BLaER1 treated with 17β-estradiol and CSF1 and Interleukin-3, amounts not matched to agents 10 nM and 100 nM (cell line): ENCODE data around the gene TTYH3.

Experiments used
- H3K27ac ChIP-seq, 11 experiments: shearing (Covaris generic); formaldehyde crosslinking; 2 replicates each; pipeline ENCODE4 v1.8.1; 2022
- H3K27me3 ChIP-seq, 11 experiments: shearing (Covaris generic); formaldehyde crosslinking; 2 replicates each; pipeline ENCODE4 v1.8.1; 2022
- H3K36me3 ChIP-seq, 11 experiments: shearing (Covaris generic); formaldehyde crosslinking; 2 replicates each; pipeline ENCODE4 v1.8.1; 2022
- H3K4me1 ChIP-seq, 10 experiments: shearing (Covaris generic); formaldehyde crosslinking; 2 replicates each; pipeline ENCODE4 v1.8.1; 2022
- H3K4me2 ChIP-seq, 11 experiments: shearing (Covaris generic); formaldehyde crosslinking; 2 replicates each; pipeline ENCODE4 v1.8.1; 2022
- H3K4me3 ChIP-seq, 10 experiments: shearing (Covaris generic); formaldehyde crosslinking; 2 replicates each; pipeline ENCODE4 v1.8.1; 2022
- H3K9ac ChIP-seq, 11 experiments: shearing (Covaris generic); formaldehyde crosslinking; 2 replicates each; pipeline ENCODE4 v1.8.1; 2022
- H3K9me3 ChIP-seq, 11 experiments: shearing (Covaris generic); formaldehyde crosslinking; replicated peaks in 1 of 11; 2 replicates each; pipeline ENCODE4 v1.8.1; 2022
- H4K20me1 ChIP-seq, 11 experiments: shearing (Covaris generic); formaldehyde crosslinking; 2 replicates each; pipeline ENCODE4 v1.8.1; 2022
- Cebpa-rat ChIP-seq, 11 experiments: shearing (Covaris generic); IDR thresholded peaks; 2 replicates each; pipeline ENCODE4 v1.8.1; 2022

TTYH3 gene, protein sequence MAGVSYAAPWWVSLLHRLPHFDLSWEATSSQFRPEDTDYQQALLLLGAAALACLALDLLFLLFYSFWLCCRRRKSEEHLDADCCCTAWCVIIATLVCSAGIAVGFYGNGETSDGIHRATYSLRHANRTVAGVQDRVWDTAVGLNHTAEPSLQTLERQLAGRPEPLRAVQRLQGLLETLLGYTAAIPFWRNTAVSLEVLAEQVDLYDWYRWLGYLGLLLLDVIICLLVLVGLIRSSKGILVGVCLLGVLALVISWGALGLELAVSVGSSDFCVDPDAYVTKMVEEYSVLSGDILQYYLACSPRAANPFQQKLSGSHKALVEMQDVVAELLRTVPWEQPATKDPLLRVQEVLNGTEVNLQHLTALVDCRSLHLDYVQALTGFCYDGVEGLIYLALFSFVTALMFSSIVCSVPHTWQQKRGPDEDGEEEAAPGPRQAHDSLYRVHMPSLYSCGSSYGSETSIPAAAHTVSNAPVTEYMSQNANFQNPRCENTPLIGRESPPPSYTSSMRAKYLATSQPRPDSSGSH

DNA sequence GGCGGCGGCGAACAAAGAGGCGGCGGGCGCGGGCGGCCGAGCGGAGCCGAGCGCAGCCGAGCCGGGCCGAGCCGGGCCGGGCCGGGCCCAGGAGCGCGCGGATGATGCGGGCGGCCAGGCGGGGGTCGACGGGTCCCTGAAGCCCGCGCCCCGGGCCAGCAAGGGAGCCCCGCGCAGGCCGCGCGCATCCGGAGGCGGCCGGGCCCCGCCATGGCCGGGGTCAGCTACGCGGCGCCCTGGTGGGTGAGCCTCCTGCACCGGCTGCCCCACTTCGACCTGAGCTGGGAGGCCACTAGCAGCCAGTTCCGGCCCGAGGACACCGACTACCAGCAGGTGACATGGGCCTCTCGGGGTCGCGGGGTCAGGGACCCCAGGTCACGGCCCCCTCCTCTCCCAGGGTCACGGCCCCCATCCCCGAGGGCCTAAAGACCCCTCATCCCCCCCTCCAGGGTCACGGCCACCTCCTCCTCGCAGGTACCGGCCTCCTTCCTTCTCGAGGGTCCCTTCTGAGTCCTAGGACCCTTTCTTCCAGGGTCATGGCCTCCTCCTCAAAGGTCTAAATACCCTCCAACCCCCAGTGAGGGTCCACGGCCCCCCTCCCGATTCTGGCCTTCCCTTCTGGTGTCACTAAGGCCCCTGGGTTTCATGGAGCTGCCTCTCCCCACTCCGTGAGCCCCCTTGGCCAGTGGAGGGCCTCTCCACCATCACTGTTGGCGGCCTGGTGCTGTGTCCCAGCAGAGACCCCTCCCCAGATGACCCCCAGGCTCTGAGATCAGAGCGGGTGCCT, at the start of gene TTYH3:
Gene TTYH3 (plus strand): TSS at position 41 of the 787 bp plus-strand sequence. CDS start 170 bp downstream, at position 211.
- Histone ChIP-seq H4K20me1 (peaks cover 26 to 51% (median 46%) of the 10 kb centered on the region in 11 experiments; a peak in 21 of 22 replicates), H3K4me3 (peak within 1 kb of the TSS; percentile 88 to 100 (median 99)), H3K27ac (peak within 1 kb of the TSS; percentile 86 to 96 (median 94)), H3K4me2 (peak within 1 kb of the TSS; percentile 90 to 100 (median 98)), H3K9me3 (no peaks in the 10 kb centered on the region), H3K4me1 (peaks cover 35 to 52% (median 46%) of the 10 kb centered on the region in 10 experiments), H3K36me3 (peaks cover 12 to 26% (median 15%) of the 10 kb centered on the region in 11 experiments; a peak in 18 of 22 replicates), H3K9ac (peak within 1 kb of the TSS; percentile 93 to 98 (median 97)), H3K27me3 (no peaks in the 10 kb centered on the region)
- TF ChIP-seq Cebpa-rat (IDR thresholded peaks at IDR 0.05) = no peak

DNA sequence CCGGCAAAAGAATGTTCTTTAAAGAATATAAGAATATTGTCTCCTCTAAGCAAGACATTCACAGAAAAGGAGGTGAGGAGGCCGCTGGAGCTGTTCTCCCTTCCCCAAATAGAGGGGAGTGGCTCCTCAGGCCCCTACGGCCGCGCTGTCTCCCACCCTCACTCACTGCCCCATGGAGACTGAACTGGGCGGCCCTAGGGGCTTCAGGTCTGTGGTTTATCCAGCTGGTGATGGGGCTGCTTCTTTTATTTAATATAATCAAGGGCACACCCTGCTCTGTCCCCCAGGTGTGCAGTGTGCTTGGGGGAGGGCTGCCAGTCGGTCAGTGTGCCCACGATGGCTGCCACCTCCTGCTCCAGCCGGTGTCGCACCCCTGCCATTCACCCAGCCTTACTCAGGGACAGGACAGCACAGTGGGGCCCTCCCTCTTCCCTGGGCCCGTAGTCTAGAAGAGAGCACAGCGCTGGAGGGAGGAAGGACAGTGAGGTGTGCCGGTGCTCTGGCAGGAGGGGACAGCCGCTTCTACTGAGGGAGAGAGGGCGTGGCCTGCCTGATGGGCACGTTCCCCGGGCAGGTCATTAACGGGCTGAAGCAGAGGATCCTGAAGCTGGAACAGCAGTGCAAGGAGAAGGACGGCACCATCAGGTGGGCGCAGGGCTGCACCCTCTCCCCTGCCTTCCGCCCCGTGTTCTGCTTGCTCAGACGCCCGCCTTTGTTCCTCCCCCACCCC, 49.6 kb upstream of the TTYH3 start:
- Histone ChIP-seq H3K4me3 (no peak overlapping the region), H3K36me3 (peaks cover 5 to 52% (median 31%) of the 10 kb centered on the region in 11 experiments; a peak in 21 of 22 replicates), H3K9ac (no peak overlapping the region), H3K27ac (no peak overlapping the region), H3K4me2 (no peak overlapping the region), H3K4me1 (peaks cover 0 to 50% (median 23%) of the 10 kb centered on the region in 10 experiments; a peak in 14 of 20 replicates), H4K20me1 (peaks cover 0 to 2% (median 0%) of the 10 kb centered on the region in 11 experiments; a peak in 1 of 22 replicates), H3K27me3 (no peaks in the 10 kb centered on the region), H3K9me3 (no peaks in the 10 kb centered on the region)
- no peak for TF ChIP-seq Cebpa-rat (IDR thresholded peaks at IDR 0.05)

DNA sequence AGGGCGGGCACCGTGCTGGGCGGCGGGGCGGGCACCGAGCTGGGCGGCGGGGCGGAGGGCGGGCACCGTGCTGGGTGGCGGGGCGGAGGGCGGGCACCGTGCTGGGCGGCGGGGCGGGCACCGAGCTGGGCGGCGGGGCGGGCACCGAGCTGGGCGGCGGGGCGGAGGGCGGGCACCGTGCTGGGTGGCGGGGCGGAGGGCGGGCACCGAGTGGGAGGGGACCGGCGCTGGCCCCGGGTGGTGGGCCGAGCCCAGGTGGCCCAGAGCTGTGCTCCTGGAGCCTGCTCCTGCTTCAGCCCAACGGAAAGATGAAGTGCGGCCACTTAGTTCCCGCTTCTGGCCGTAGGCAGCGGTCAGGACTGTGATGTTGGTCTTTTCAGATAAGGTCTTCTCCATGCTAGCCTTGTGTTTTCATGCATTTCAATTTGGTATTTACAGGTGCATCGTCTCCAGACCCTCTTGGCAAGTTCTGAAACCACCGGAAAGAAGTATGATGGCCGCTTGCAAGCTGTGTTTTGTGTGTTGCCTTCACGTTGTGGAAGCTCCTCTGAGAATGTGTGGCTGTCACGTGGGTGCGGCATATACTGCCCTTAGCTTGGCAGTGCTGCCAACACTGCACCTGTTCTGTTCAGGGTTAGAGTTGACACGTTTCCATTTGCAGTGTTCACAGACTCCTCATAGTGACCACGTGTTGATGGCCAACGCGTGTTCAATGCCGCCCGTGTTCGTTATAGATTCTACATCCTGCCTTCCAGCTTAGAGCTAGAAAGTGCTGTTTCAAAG, 47.8 kb upstream of the TTYH3 start:
- no peak overlapping the region for H3K9ac ChIP-seq
- H3K36me3 ChIP-seq = peaks cover 5 to 57% (median 40%) of the 10 kb centered on the region in 11 experiments; a peak in 21 of 22 replicates
- no peak overlapping the region for H3K4me3 ChIP-seq
- peaks cover 0 to 36% (median 23%) of the 10 kb centered on the region in 10 experiments; a peak in 14 of 20 replicates for H3K4me1 ChIP-seq
- no peak overlapping the region for H3K27ac ChIP-seq
- H3K9me3 ChIP-seq = no peaks in the 10 kb centered on the region
- no peak for TF ChIP-seq Cebpa-rat (IDR thresholded peaks at IDR 0.05)
- H3K27me3 ChIP-seq = no peaks in the 10 kb centered on the region
- no peak overlapping the region for H3K4me2 ChIP-seq
- peaks cover 0 to 9% (median 0%) of the 10 kb centered on the region in 11 experiments; a peak in 1 of 22 replicates for H4K20me1 ChIP-seq

DNA sequence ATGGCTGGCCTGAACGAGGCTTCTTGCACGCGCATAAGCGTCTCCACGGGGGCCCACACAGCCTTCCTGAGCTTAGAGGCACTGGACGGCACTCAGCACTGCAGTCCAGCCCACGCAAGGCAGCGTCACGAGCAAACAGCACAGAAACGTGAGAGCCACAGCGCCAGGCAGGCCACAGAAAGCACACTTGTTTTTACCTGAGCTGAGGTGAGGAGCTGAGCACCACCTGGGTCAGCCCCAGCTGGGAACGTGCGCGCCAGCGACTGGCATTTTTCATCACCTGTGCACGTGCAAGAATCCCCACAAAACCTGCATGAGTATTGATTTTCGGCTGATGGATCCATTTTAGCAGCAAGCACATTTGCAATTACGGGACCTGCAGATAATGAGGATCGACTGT, 46.3 kb upstream of the TTYH3 start:
- Histone ChIP-seq H3K4me2 (peak overlapping the region in 3 of 11 experiments; percentile 44 to 64 (median 59); a peak in 4 of 22 replicates), H3K9ac (no peak overlapping the region), H3K36me3 (peaks cover 5 to 64% (median 43%) of the 10 kb centered on the region in 11 experiments; a peak in 21 of 22 replicates), H3K4me3 (no peak overlapping the region), H4K20me1 (peaks cover 0 to 9% (median 0%) of the 10 kb centered on the region in 11 experiments; a peak in 1 of 22 replicates), H3K9me3 (no peaks in the 10 kb centered on the region), H3K4me1 (peaks cover 0 to 25% (median 17%) of the 10 kb centered on the region in 10 experiments; a peak in 14 of 20 replicates), H3K27ac (no peak overlapping the region), H3K27me3 (no peaks in the 10 kb centered on the region)
- TF ChIP-seq Cebpa-rat (IDR thresholded peaks at IDR 0.05) = no peak

DNA sequence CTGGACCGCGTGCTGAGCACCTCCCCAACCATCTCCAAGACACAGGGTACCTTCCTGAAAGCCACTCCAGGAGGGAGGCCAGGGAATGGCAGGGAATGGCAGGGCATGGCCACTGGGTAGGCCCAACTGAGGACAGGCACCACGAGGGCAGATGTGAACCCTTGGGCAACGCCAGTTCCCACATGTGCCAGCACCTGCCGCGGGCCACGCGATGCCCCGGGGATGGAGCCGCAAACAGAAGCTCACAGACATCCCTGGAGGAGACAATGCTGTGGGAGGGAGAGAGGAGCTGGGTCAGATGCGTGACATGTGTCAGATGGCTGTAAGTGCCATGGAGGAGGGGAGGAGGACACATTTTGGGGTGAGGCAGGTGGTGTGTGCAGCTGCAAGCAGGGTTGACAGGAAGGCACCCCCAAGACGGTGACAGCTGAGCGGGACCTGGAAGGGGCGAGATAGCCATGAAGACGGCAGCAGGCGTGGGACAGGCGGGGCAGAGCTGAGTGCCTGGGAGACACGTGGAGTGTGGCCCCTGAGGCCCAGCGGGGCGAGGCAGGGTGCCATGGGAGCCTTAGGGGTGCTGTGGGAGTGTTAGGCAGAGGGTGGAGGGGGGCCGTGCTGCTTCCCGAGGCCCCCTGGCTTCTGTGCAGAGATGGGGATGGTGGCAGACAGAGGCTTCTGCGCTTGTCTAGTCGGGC, 45.3 kb upstream of the TTYH3 start:
- Histone ChIP-seq H3K9me3 (no peaks in the 10 kb centered on the region), H3K36me3 (peaks cover 11 to 75% (median 52%) of the 10 kb centered on the region in 11 experiments; a peak in 21 of 22 replicates), H3K27ac (no peak overlapping the region), H3K4me3 (no peak overlapping the region), H3K27me3 (no peaks in the 10 kb centered on the region), H3K4me1 (peaks cover 0 to 18% (median 12%) of the 10 kb centered on the region in 10 experiments; a peak in 14 of 20 replicates), H4K20me1 (peaks cover 0 to 9% (median 0%) of the 10 kb centered on the region in 11 experiments; a peak in 1 of 22 replicates), H3K4me2 (peak overlapping the region in 8 of 11 experiments; percentile 15 to 64 (median 51); a peak in 14 of 22 replicates), H3K9ac (peak overlapping the region in 3 of 11 experiments; percentile 5 to 7 (median 5); a peak in 2 of 22 replicates)
- no peak for TF ChIP-seq Cebpa-rat (IDR thresholded peaks at IDR 0.05)

DNA sequence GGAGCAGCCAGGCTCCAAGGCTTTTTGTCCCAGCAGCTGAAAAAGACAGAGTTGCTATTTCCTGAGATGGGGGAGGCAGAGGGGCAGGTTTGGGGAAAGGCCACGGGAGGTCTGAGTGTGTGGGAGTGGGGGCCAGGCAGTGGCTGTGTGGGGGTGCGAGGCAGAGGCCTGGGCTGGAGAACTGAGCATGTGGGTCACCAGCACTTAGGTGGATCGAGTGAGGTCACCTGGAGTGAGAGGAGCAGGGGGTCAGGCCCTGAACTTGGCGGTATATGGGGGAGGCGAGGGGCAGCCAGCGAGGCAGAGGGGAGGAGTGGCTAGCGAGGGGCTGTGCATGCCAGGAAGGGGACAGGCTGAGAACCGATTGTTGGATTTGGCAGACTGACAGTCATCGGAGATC, 44.7 kb upstream of the TTYH3 start:
- Histone ChIP-seq H3K36me3 (peaks cover 13 to 78% (median 55%) of the 10 kb centered on the region in 11 experiments), H3K4me3 (no peak overlapping the region), H3K4me1 (peaks cover 0 to 18% (median 12%) of the 10 kb centered on the region in 10 experiments; a peak in 14 of 20 replicates), H4K20me1 (peaks cover 0 to 9% (median 0%) of the 10 kb centered on the region in 11 experiments; a peak in 1 of 22 replicates), H3K9ac (peak overlapping the region in 1 of 11 experiments; percentile 7; a peak in 2 of 22 replicates), H3K27ac (no peak overlapping the region), H3K9me3 (no peaks in the 10 kb centered on the region), H3K4me2 (peak overlapping the region in 4 of 11 experiments; percentile 28 to 59 (median 51); a peak in 6 of 22 replicates), H3K27me3 (no peaks in the 10 kb centered on the region)
- no peak for TF ChIP-seq Cebpa-rat (IDR thresholded peaks at IDR 0.05)

DNA sequence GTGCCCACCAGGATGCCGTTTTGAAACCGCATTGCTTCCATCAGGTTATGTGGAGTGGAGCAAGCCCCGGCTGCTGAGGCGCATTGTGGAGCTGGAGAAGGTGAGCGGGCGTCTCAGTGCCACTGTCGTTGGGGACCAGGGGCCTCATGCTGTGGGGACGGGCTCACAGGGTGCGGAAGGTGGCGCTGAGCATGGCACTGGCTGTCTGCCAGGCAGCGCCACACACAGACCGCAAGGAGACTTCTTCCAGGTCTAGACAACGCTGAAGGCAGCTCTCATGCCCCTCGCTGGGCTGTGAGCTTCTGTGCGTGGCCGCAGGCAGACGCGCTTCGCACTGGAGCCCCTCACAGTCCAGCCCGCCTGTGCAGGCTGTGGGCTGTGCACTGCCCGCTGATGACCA, 44.0 kb upstream of the TTYH3 start:
- Histone ChIP-seq H3K9me3 (no peaks in the 10 kb centered on the region), H3K4me1 (peaks cover 0 to 18% (median 12%) of the 10 kb centered on the region in 10 experiments; a peak in 14 of 20 replicates), H3K4me2 (no peak overlapping the region), H3K4me3 (no peak overlapping the region), H3K36me3 (peaks cover 18 to 78% (median 62%) of the 10 kb centered on the region in 11 experiments), H3K27me3 (no peaks in the 10 kb centered on the region), H4K20me1 (peaks cover 0 to 9% (median 0%) of the 10 kb centered on the region in 11 experiments; a peak in 1 of 22 replicates), H3K27ac (no peak overlapping the region), H3K9ac (no peak overlapping the region)
- TF ChIP-seq Cebpa-rat (IDR thresholded peaks at IDR 0.05) = no peak
